SK-N-SH treated with all-trans-retinoic acid at 6 μM for 48 hours (cell line): ENCODE measurements around the gene JARID2.

Experiments
- ATAC-seq: fragments of 200-7000 bp; cut with Tn5 transposase; 3 replicates; pipeline ENCODE4 v1.9.1; 2020; ENCODE audit warnings: mild to moderate bottlenecking, moderate library complexity
- ARNTL ChIP-seq: fragments of 450-650 bp; formaldehyde crosslinking; IDR thresholded peaks from 2 replicates; pipeline ENCODE4 v1.5.0; 2020; ENCODE audit warnings: low read depth, mild to moderate bottlenecking, moderate library complexity, borderline replicate concordance
- BACH2 ChIP-seq: fragments of 250-450 bp; sonication (Bioruptor Pico); IDR thresholded peaks from 2 replicates; pipeline ENCODE4 v1.9.0; 2021; ENCODE audit warnings: mild to moderate bottlenecking, borderline replicate concordance
- CREB5 ChIP-seq: fragments of 250-450 bp; sonication (Bioruptor Pico); IDR thresholded peaks from 2 replicates; pipeline ENCODE4 v1.5.1; 2020; ENCODE audit warnings: low read depth, mild to moderate bottlenecking, moderate library complexity
- CSDC2 ChIP-seq: fragments of 250-450 bp; sonication (Bioruptor Pico); IDR thresholded peaks from 2 replicates; pipeline ENCODE4 v1.5.0; 2020; ENCODE audit warnings: mild to moderate bottlenecking, moderate library complexity
- CSRNP3 ChIP-seq: fragments of 250-450 bp; sonication (Bioruptor Pico); IDR thresholded peaks from 2 replicates; pipeline ENCODE4 v1.5.1; 2021; ENCODE audit warnings: mild to moderate bottlenecking, moderate library complexity
- ESRRG ChIP-seq: fragments of 250-450 bp; sonication (Bioruptor Pico); IDR thresholded peaks from 2 replicates; pipeline ENCODE4 v1.6.1; 2021; ENCODE audit warnings: mild to moderate bottlenecking
- GLIS3 ChIP-seq: fragments of 250-450 bp; sonication (Bioruptor Pico); IDR thresholded peaks from 2 replicates; pipeline ENCODE4 v1.5.0; 2020; ENCODE audit warnings: mild to moderate bottlenecking, moderate library complexity
- ISL1 ChIP-seq: fragments of 250-450 bp; sonication (Bioruptor Pico); IDR thresholded peaks from 2 replicates; pipeline ENCODE4 v2.1.2; 2022; ENCODE audit warnings: mild to moderate bottlenecking, moderate library complexity
- OSR1 ChIP-seq: fragments of 250-450 bp; sonication (Bioruptor Pico); IDR thresholded peaks from 2 replicates; pipeline ENCODE4 v1.8.0; 2022; ENCODE audit warnings: moderate library complexity, mild to moderate bottlenecking, inconsistent platforms
- PATZ1 ChIP-seq: fragments of 250-450 bp; sonication (Bioruptor Pico); IDR thresholded peaks from 2 replicates; pipeline ENCODE4 v1.8.0; 2020; ENCODE audit warnings: mild to moderate bottlenecking, moderate library complexity, borderline replicate concordance
- POU6F1 ChIP-seq: fragments of 250-450 bp; sonication (Bioruptor Pico); IDR thresholded peaks from 2 replicates; pipeline ENCODE4 v1.8.0; 2021; ENCODE audit warnings: low read depth, mild to moderate bottlenecking, moderate library complexity, borderline replicate concordance
- PPARA ChIP-seq: fragments of 250-450 bp; sonication (Bioruptor Pico); IDR thresholded peaks from 2 replicates; pipeline ENCODE4 v1.5.0; 2020; ENCODE audit warnings: mild to moderate bottlenecking, borderline replicate concordance
- RARB ChIP-seq: fragments of 250-450 bp; sonication (Bioruptor Pico); IDR thresholded peaks from 2 replicates; pipeline ENCODE4 v1.8.0; 2021; ENCODE audit warnings: mild to moderate bottlenecking, moderate library complexity
- SNAI2 ChIP-seq: fragments of 250-450 bp; sonication (Bioruptor Pico); IDR thresholded peaks from 2 replicates; pipeline ENCODE4 v1.5.0; 2020; ENCODE audit warnings: mild to moderate bottlenecking, moderate library complexity
- TCF4 ChIP-seq: fragments of 250-450 bp; sonication (Bioruptor Pico); IDR thresholded peaks from 2 replicates; pipeline ENCODE4 v1.8.0; 2021; ENCODE audit warnings: mild to moderate bottlenecking, moderate library complexity, borderline replicate concordance
- TSHZ2 ChIP-seq: fragments of 250-450 bp; sonication (Bioruptor Pico); IDR thresholded peaks from 2 replicates; pipeline ENCODE4 v1.5.0; 2020; ENCODE audit warnings: mild to moderate bottlenecking, moderate library complexity
- ZC3H10 ChIP-seq: fragments of 250-450 bp; sonication (Bioruptor Pico); IDR thresholded peaks from 2 replicates; pipeline ENCODE4 v1.5.1; 2021; ENCODE audit warnings: mild to moderate bottlenecking, moderate library complexity
- ZFP3 ChIP-seq: fragments of 250-450 bp; sonication (Bioruptor Pico); IDR thresholded peaks from 2 replicates; pipeline ENCODE4 v1.5.0; 2020; ENCODE audit warnings: mild to moderate bottlenecking, moderate library complexity
- ZFP30 ChIP-seq: fragments of 450-650 bp; formaldehyde crosslinking; IDR thresholded peaks from 2 replicates; pipeline ENCODE4 v1.5.0; 2022; ENCODE audit warnings: mild to moderate bottlenecking, moderate library complexity
- ZNF565 ChIP-seq: fragments of 450-650 bp; formaldehyde crosslinking; conservative IDR thresholded peaks from 2 replicates; pipeline ENCODE4 v1.5.0; 2020; ENCODE audit warnings: low read depth, mild to moderate bottlenecking, moderate library complexity
- ZNF70 ChIP-seq: fragments of 450-650 bp; formaldehyde crosslinking; IDR thresholded peaks from 2 replicates; pipeline ENCODE4 v1.5.0; 2020; ENCODE audit warnings: mild to moderate bottlenecking, moderate library complexity
- ZNF8 ChIP-seq: fragments of 450-650 bp; formaldehyde crosslinking; IDR thresholded peaks from 2 replicates; pipeline ENCODE4 v1.5.0; 2020; ENCODE audit warnings: mild to moderate bottlenecking, moderate library complexity

JARID2 gene

DNA sequence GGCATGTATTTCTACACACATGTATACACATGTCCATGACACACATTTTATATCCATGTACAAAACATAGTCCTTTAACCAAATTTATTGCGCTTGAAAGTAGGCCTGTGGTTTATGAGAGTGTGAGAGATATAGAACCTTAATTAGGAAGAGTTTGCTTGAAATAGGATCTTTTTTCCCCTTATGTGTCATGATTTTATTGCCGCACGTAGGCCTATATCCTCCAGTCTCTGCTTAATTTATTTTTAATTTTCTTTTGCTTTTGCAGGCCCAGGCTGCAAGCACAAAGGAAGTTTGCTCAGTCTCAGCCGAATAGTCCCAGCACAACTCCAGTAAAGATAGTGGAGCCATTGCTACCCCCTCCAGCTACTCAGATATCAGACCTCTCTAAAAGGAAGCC is 205.9 kb downstream of the JARID2 start:
- ATAC-seq: no peak
- TF ChIP-seq ZNF70 (no peak), ESRRG (CRISPR knock-in tag) (no peak), CREB5 (CRISPR knock-in tag) (no peak), RARB (CRISPR knock-in tag) (no peak), TCF4 (no peak)

DNA sequence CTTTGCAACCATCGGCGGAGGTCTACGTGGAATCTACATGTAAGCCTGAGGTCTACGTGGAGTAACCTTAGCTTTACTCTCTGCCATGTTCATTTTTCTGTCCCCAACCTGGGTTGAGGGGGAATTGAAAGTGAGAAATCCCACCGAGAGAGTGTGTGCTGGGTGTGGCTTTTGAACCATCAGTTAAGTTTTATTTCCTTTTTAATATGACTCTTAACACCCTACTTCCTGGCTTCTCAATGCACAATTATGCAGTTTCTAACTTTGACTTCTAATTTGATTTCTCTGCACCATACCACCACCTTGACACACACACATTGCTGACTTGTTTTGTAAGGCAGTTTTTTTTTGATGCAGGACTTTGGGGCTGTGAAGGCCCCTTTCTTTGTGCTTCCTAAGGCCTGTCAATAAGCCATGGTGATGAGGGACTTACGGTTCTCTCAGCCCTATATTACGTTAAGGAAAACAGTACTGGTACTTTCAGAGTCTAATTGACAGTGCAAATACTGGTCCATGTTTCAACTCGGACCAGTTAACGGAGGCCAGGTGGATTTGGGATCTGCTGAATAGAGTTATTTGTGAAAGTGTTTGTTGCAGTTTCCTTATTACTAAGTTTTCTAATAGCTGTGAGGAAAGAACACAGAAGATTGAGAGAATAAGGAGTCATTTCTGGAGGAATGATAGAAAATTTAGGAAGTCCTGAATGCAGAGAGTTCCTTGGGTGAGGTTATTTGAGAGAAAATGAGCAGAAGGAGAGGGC is 206.5 kb downstream of the JARID2 start:
- no peak for ATAC-seq
- TF ChIP-seq RARB (CRISPR knock-in tag) (no peak), SNAI2 (no peak), TCF4 (no peak), BACH2 (CRISPR knock-in tag) (no peak), ESRRG (CRISPR knock-in tag) (no peak), ZFP30 (CRISPR knock-in tag) (no peak), CREB5 (CRISPR knock-in tag) (no peak), GLIS3 (CRISPR knock-in tag) (no peak), TSHZ2 (CRISPR knock-in tag) (no peak), POU6F1 (CRISPR knock-in tag) (no peak), OSR1 (no peak), PATZ1 (CRISPR knock-in tag) (no peak), ARNTL (no peak), ZFP3 (no peak), CSDC2 (CRISPR knock-in tag) (no peak), ZNF565 (no peak)

DNA sequence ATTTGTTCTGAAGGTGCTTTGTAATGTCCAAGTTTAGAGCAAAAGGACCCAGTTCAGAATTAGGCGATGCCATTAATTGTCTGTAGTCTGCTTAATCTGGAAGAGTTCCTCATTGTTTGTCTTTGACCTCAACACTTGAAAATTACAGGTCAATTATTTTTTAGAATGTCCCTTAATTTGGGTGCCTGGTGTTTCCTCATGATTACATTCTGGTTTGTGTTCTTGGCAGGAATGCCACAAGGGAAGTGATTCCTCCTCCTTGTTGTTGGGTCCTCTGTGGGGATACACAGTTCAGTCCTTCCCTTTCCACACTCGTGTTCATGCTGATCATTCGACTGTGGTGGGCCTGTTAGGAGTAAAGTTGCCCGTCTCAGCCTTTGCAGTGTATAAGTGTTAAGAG is 207.3 kb downstream of the JARID2 start:
- ATAC-seq: no peak
- TF ChIP-seq SNAI2 (no peak), ESRRG (CRISPR knock-in tag) (no peak), CSRNP3 (CRISPR knock-in tag) (no peak), TCF4 (no peak), POU6F1 (CRISPR knock-in tag) (no peak), RARB (CRISPR knock-in tag) (no peak), ZFP30 (CRISPR knock-in tag) (no peak), ARNTL (no peak), ISL1 (CRISPR knock-in tag) (no peak), TSHZ2 (CRISPR knock-in tag) (no peak), PPARA (CRISPR knock-in tag) (no peak), CSDC2 (CRISPR knock-in tag) (no peak), ZC3H10 (CRISPR knock-in tag) (no peak), ZNF8 (CRISPR knock-in tag) (no peak), OSR1 (no peak), BACH2 (CRISPR knock-in tag) (no peak)
